ENCODE data around the gene UBFD1. TPM values are rescaled to one million over a fixed set of nuclear protein-coding genes. Genes with fewer than 3 reads are reported as not detected.
A peak's percentile ranks its signal among the peaks of the same experiment; 100 is the strongest.
"Not testable (repeated sequence)": the region's sequence is repeated elsewhere in the genome, so short reads cannot be mapped to it uniquely, and the experiment has no call there.

Gene UBFD1
- total RNA-seq, 2 donors from 2014 or later: 42.0 to 57.0 TPM

- Histone ChIP-seq H3K36me3 (replicated peaks in 1 of 2; ENCODE audit: insufficient read depth in 1 of 2, low read depth in 2 of 2) (no peaks in the 10 kb centered on the region), H3K9me3 (no peaks in the 10 kb centered on the region), H3K4me1 (peaks cover 41% of the 10 kb centered on the region), H3K4me3 (peak within 1 kb of the TSS; percentile 70 to 85), H3K27me3 (no peaks in the 10 kb centered on the region), H3K27ac (peak within 1 kb of the TSS; percentile 83 to 93 (median 92))
- DNase-seq (peak; percentile 86 to 89 (median 88)), ATAC-seq (peak; percentile 90)
- TF ChIP-seq CTCF (IDR thresholded peaks at IDR 0.05) (peak in 2 of 7 experiments; percentile 16 to 38), POLR2A (IDR thresholded peaks at IDR 0.05) (peak; percentile 78 to 97 (median 83))
- intact Hi-C loops (cut with DNase I): no loop called here
- 0 to 2% methylated on average over 4 to 70 of the region's 71 CpGs for WGBS, 2 donors
Observed at GRCh38 chr16:23510164-23510914, 47.2 kb upstream of the UBFD1 start, which contains the start of gene GGA2. Gene GGA2 (minus strand): TSS chr16:23510494. CDS start chr16:23510411, 83 bp downstream.

GRCh38 chr16:23510915-23511270 is 46.6 kb upstream of the UBFD1 start:
- 76 to 88% methylated on average over 7 to 8 of the region's 10 CpGs for WGBS, 2 donors
- ATAC-seq; H3K9me3 ChIP-seq; H3K36me3 ChIP-seq (replicated peaks in 1 of 2; ENCODE audit: insufficient read depth in 1 of 2, low read depth in 2 of 2); H3K4me3 ChIP-seq; intact Hi-C loops (cut with DNase I); DNase-seq; H3K27me3 ChIP-seq: not testable (repeated sequence)
- Histone ChIP-seq H3K27ac (peak overlapping the region in 3 of 4 donors; percentile 92 to 93 (median 92)), H3K4me1 (peaks cover 35% of the 10 kb centered on the region)

- no peaks in the 10 kb centered on the region for H3K36me3 ChIP-seq (replicated peaks in 1 of 2; ENCODE audit: insufficient read depth in 1 of 2, low read depth in 2 of 2)
- intact Hi-C loops (cut with DNase I): no loop called here
- no peak overlapping the region for H3K27ac ChIP-seq
- no peak for DNase-seq
- ATAC-seq: no peak
- 49 to 54% methylated on average over 7 of the region's 7 CpGs for WGBS, 2 donors
- peaks cover 27% of the 10 kb centered on the region for H3K4me1 ChIP-seq
- H3K27me3 ChIP-seq: no peaks in the 10 kb centered on the region
- TF ChIP-seq POLR2A (IDR thresholded peaks at IDR 0.05) (no peak), CTCF (IDR thresholded peaks at IDR 0.05) (no peak)
- H3K4me3 ChIP-seq: no peak overlapping the region
- no peaks in the 10 kb centered on the region for H3K9me3 ChIP-seq
Observed at GRCh38 chr16:23511731-23512130, 45.8 kb upstream of the UBFD1 start.

DNA sequence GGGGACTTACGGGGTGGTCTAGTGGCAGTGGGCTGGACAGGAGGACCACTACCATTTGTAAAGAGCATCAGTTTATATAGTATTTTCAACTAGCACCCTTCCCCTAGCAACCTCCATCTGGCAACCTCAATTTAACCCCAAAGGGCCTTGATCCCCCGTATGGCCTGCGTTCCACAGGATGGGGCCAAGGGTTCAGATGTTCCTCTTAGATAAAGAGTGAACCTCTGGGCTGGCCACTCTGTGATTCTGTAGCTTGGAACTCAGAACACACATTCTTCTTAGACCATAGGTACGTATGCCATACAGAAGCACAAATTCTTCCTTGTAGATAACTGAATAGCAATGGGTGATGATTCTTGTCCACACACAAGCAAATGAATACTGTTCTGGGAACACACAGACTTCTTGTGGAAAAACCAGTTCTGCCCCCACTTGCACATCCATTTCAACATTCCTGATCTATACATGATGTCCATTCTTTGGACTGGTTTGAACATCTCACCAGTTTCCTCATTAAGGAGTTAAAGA is 45.3 kb upstream of the UBFD1 start:
- H3K27ac ChIP-seq: no peak overlapping the region
- no peak for ATAC-seq
- no peaks in the 10 kb centered on the region for H3K9me3 ChIP-seq
- H3K36me3 ChIP-seq (replicated peaks in 1 of 2; ENCODE audit: insufficient read depth in 1 of 2, low read depth in 2 of 2): no peaks in the 10 kb centered on the region
- no peak for DNase-seq
- intact Hi-C loops (cut with DNase I): no loop called here
- no peak overlapping the region for H3K4me3 ChIP-seq
- no peak for TF ChIP-seq POLR2A (IDR thresholded peaks at IDR 0.05)
- no peak for TF ChIP-seq CTCF (IDR thresholded peaks at IDR 0.05)
- H3K27me3 ChIP-seq: no peaks in the 10 kb centered on the region
- peaks cover 22% of the 10 kb centered on the region for H3K4me1 ChIP-seq
- 84 to 91% methylated on average over 3 to 4 of the region's 4 CpGs for WGBS, 2 donors

DNA sequence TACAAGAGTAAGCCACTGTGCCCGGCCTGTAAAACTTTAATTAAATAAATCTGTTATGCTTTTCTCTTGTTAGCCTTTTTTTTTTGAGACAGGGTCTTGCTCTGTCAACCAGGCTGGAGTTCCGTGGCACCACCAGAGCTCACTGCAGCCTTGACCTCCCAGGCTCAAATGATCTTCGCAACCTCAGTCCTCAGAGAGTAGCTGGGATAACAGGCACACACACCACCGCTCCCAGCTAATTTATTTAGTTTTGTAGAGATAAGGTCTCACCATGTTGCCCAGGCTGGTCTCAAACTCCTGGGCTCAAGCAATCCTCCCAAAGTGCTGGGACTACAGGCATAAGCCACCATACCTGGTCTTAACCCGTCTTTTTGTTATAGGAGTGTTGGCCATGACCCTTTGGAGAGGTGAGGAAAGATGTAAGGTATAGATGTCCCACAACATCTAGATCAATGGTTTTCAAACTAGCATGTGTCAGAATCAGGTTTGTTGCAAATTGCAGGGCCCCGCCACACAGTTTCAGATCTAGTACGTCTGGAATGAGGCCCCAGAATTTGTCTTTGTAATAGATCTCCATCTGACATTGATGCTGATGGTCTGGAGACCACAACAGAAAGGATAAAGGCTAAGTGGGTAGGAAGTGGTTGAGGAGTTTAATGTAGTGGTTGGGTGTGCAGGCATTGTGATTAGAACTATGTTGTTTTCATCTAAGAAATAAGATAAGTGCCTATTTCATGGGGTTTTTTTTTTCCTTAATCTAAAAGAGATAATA is 43.0 kb upstream of the UBFD1 start:
- H3K27ac ChIP-seq: no peak overlapping the region
- no peaks in the 10 kb centered on the region for H3K36me3 ChIP-seq (replicated peaks in 1 of 2; ENCODE audit: insufficient read depth in 1 of 2, low read depth in 2 of 2)
- no peaks in the 10 kb centered on the region for H3K9me3 ChIP-seq
- H3K27me3 ChIP-seq: no peaks in the 10 kb centered on the region
- ATAC-seq (no peak), DNase-seq (no peak)
- peaks cover 9% of the 10 kb centered on the region for H3K4me1 ChIP-seq
- TF ChIP-seq POLR2A (IDR thresholded peaks at IDR 0.05) (no peak), CTCF (IDR thresholded peaks at IDR 0.05) (no peak)
- intact Hi-C loops (cut with DNase I): no loop called here
- 80 to 93% methylated on average over 7 of the region's 7 CpGs for WGBS, 2 donors
- H3K4me3 ChIP-seq: no peak overlapping the region

All from body of pancreas (tissue), 4 donors.